PFSK-1 (cell line): ENCODE measurements around the gene KLHDC7A.

Experiments used
- FOXP2 ChIP-seq: optimal IDR thresholded peaks from 2 replicates; pipeline ENCODE3; 2011; ENCODE audit warnings: borderline replicate concordance, control low read depth, inconsistent platforms; ENCODE audit not compliant: insufficient read depth; ENCODE audit errors: extremely low read length, extremely low read depth
- POLR2AphosphoS5 ChIP-seq: IDR thresholded peaks from 2 replicates; pipeline ENCODE4 v1.6.1; 2012; ENCODE audit warnings: low read depth, mild to moderate bottlenecking, control low read depth, low read length, moderate library complexity
- SIN3A ChIP-seq: IDR thresholded peaks from 2 replicates; pipeline ENCODE4 v1.6.1; 2012; ENCODE audit warnings: mild to moderate bottlenecking, low read length, moderate library complexity, borderline replicate concordance; ENCODE audit not compliant: insufficient read depth
- TAF1 ChIP-seq: IDR thresholded peaks from 2 replicates; pipeline ENCODE4 v1.6.1; 2012; ENCODE audit warnings: low read length, control low read depth, borderline replicate concordance; ENCODE audit not compliant: insufficient read depth
- TF ChIP-seq, protein P1 (sequence below), 2 experiments: IDR thresholded peaks; 2 replicates each; pipeline versions ENCODE4 v1.6.1 to v1.8.0; 2011 to 2012; ENCODE audit warnings: low read depth in 2 of 2, low read length in 2 of 2, control low read depth in 1 of 2, inconsistent platforms in 1 of 2, mild to moderate bottlenecking in 1 of 2, moderate library complexity in 1 of 2; ENCODE audit not compliant: insufficient read depth in 1 of 2

DNA sequence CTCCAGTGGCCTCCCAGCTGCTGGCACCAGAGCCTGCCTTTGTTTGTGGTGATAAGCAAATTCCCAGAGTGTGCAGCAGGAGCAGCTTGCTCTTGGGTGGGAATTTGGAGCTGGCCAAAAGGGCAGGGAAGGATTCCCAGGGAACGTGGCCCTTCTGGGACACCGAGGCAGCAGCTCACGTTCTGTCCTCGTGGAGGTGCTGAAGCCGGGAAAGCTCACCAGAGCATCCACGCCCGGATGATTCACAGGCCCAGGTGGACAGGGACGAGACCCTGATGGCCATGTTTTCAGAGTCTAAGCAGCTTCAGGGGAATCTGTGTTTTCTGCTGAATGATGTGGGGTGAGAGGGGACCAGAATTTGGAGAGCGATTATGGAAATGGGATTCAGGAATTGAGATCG lies 19.1 kb upstream of the KLHDC7A start:
- TF ChIP-seq TAF1 (no peak), POLR2AphosphoS5 (no peak), SIN3A (no peak), FOXP2 (no peak)
- TF ChIP-seq, protein P1, sequence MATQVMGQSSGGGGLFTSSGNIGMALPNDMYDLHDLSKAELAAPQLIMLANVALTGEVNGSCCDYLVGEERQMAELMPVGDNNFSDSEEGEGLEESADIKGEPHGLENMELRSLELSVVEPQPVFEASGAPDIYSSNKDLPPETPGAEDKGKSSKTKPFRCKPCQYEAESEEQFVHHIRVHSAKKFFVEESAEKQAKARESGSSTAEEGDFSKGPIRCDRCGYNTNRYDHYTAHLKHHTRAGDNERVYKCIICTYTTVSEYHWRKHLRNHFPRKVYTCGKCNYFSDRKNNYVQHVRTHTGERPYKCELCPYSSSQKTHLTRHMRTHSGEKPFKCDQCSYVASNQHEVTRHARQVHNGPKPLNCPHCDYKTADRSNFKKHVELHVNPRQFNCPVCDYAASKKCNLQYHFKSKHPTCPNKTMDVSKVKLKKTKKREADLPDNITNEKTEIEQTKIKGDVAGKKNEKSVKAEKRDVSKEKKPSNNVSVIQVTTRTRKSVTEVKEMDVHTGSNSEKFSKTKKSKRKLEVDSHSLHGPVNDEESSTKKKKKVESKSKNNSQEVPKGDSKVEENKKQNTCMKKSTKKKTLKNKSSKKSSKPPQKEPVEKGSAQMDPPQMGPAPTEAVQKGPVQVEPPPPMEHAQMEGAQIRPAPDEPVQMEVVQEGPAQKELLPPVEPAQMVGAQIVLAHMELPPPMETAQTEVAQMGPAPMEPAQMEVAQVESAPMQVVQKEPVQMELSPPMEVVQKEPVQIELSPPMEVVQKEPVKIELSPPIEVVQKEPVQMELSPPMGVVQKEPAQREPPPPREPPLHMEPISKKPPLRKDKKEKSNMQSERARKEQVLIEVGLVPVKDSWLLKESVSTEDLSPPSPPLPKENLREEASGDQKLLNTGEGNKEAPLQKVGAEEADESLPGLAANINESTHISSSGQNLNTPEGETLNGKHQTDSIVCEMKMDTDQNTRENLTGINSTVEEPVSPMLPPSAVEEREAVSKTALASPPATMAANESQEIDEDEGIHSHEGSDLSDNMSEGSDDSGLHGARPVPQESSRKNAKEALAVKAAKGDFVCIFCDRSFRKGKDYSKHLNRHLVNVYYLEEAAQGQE (IDR thresholded peaks at IDR 0.05; ENCODE audit: insufficient read depth in 1 of 2, low read depth in 2 of 2, low read length in 2 of 2) = no peak
